ENCODE measurements around the gene ARHGAP40.

DNA sequence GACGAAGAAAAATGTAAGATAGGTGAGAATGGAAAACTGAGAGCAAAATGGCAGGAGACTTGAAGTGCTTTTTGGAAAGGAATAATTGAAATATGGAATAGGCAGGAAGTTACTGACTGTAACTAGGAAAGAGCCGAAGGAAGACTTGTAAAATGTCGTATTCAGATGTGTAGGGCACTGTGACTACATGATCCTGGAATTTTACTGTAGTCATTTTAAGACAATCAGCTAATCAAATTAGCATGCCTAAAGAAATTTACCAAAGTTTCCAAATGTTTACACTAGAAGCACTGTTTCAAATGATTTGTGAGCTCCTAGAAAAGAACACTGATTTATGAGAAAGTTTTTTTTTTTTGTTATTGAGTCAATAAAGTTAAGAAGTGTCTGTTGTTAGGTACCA lies 41.8 kb upstream of the ARHGAP40 start:
- TF ChIP-seq, protein P1, sequence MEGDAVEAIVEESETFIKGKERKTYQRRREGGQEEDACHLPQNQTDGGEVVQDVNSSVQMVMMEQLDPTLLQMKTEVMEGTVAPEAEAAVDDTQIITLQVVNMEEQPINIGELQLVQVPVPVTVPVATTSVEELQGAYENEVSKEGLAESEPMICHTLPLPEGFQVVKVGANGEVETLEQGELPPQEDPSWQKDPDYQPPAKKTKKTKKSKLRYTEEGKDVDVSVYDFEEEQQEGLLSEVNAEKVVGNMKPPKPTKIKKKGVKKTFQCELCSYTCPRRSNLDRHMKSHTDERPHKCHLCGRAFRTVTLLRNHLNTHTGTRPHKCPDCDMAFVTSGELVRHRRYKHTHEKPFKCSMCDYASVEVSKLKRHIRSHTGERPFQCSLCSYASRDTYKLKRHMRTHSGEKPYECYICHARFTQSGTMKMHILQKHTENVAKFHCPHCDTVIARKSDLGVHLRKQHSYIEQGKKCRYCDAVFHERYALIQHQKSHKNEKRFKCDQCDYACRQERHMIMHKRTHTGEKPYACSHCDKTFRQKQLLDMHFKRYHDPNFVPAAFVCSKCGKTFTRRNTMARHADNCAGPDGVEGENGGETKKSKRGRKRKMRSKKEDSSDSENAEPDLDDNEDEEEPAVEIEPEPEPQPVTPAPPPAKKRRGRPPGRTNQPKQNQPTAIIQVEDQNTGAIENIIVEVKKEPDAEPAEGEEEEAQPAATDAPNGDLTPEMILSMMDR (IDR thresholded peaks at IDR 0.05; ENCODE audit: low read length), result no peak
- no peak for TF ChIP-seq EZH2 (IDR thresholded peaks at IDR 0.05; ENCODE audit: borderline replicate concordance, low read length)

All from OCI-LY1 (cell line).